ENCODE data around the gene FGR.
"Not testable (repeated sequence)": the region's sequence is repeated elsewhere in the genome, so short reads cannot be mapped to it uniquely, and the experiment has no call there.

FGR gene

DNA sequence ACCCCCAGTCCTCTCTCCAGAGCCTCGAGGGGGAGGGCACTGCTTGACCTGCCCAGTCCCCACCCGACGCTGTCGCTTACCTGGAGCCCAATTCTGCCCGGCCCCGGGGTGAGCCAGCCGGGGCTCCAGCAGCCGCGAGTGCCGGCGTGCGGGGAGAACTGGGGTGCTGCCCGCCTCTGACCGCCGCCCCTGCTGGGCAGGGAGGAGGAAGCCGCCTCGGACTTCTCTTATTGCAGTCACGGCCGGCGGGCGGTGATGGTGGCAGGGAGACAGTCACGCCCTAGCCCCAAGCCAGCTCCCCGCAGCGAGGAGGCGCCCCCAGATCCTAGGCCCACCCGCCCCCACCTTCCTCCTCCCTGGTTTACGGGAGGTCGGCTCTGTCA, at the start of gene FGR:
FGR (minus strand) TSS at position 201 of the 383 bp plus-strand sequence. CDS start 11,269 bp downstream, outside the sequence.
- DNase-seq = no peak

DNA sequence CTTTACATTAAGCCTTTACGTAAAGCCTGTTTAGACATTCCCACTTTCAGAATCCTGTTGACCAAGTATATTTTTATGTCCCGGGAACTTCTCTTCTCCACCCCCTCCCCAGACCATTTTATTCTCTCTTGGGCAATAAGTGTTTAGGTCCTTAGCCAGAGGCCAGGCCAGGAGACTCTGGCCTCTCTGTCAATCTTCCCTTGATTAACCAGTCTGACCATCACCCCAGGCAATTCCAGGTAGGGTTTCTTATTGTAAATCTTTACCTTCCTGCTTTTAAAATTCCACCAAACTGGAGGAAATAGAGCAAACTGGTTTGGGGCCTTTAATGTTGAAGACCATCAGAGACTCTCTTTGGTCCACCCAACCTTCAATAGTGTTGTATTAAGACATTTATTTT, 49.2 kb upstream of the FGR start:
- no peak for DNase-seq

DNA sequence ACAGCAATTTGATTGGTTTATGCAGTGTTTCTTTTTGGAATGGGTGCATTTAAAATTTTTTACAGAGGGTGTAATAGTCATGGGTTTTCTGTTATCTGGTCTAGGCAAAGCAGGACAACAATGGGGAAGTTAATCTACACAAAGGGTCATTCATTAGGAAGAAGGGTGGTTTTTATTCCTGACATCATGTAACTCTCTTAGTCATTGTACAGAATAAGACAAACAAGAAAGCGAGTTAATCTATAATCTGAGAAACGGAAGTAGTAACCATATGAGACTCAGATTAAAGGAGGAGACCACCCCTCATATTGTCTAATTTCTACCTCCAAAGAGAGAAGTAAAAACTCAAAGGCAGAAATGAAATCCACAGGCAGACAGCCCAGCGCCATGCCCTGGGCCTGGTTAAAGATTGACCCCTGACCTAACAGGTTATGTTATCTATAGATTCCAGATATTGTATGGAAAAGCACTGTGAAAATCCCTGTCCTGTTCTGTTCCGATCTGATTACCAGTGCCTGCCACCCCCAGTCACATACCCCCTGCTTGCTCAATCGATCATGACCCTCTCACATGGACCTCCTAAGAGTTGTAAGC, 47.5 kb upstream of the FGR start:
- DNase-seq = no peak

DNA sequence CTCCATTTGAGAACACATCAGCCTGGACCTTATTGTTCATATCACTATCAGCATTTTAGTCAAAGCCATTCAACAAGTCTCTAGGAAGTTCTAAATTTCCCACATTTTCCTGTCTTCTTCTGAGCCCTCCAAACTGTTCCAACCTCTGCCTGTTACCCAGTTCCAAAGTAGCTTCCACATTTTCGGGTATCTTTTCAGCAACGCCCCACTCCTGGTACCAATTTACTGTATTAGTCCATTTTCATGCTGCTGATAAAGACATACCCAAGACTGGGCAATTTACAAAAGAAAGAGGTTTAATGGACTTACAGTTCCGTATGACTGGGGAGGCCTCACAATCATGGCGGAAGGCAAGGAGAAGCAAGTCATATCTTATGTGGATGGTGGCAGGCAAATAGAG, 46.6 kb upstream of the FGR start:
- not testable (repeated sequence) for DNase-seq

DNA sequence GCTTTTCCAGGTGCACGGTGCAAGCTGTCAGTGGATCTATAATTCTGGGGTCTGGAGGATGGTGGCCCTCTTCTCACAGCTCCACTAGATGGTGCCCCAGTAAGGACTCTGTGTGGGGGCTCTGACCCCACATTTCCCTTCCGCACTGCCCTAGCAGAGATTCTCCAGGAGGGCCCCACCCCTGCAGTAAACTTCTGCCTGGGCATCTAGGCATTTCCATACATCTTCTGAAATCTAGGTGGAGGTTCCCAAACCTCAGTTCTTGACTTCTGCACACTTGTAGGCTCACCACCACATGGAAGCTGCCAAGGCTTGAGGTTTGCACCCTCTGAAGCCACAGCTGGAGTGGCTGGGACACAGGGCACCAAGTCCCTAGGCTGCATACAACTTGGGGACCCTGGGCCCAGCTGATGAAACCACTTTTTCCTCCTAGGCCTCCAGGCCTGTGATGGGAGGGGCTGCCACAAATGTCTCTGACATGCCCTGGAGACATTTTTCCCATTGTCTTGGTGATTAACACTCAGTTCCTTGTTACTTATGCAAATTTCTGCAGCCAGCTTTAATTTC, 45.3 kb upstream of the FGR start:
- DNase-seq = not testable (repeated sequence)

DNA sequence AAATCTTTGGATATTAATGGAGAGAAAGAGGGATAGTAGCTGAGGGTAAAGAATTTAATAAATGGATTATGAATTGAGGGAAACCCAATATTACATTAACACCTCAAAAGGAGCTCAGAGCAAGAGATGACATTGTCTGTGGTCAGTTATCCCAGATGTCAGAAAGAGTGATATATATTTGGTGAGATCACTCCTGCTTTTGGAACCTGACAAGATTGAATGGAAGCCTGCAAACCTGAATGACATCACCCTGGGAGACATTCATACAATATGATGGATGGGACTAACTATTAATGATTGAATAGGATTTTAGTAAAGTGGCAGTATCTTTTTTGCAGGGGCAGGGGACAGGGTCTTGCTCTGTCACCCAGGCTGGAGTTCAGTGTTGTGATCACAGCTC, 43.8 kb upstream of the FGR start:
- no peak for DNase-seq

DNA sequence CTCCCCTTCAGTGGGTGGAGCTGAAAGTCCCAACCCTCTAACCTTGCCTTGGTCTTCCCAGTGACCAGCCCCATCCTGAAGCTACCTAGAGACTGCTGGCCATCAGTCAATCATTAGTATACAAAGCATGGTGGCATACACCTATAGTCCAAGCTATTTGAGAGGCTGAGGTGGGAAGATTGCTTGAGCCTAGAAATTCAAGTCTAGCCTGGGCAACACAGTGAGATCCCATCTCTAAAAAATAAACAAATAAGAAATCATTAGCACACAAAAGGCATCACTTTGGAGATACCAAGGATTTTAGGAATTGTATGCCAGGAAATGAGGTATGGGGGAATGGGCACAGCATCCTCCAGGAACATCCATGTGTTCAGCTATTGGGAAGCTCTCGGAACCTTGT, 41.4 kb upstream of the FGR start:
- DNase-seq = no peak

DNA sequence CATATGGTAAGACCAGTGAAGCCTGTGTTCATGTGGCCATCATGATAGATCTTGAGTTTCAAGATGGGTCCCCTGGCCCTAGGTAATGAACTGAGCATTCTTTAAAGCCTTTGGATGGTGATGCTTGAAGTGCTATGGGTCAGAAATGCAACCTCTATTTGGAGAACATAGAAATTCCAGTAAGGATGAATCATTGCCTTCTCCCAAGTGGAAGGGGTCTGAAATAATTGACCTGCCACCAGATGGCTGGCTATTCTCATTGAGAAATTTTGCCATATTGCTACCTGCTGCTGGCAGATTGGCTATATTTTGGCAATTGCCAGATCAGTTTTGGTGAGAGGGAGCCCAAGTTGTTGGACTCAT, 37.7 kb upstream of the FGR start:
- no peak for DNase-seq

DNA sequence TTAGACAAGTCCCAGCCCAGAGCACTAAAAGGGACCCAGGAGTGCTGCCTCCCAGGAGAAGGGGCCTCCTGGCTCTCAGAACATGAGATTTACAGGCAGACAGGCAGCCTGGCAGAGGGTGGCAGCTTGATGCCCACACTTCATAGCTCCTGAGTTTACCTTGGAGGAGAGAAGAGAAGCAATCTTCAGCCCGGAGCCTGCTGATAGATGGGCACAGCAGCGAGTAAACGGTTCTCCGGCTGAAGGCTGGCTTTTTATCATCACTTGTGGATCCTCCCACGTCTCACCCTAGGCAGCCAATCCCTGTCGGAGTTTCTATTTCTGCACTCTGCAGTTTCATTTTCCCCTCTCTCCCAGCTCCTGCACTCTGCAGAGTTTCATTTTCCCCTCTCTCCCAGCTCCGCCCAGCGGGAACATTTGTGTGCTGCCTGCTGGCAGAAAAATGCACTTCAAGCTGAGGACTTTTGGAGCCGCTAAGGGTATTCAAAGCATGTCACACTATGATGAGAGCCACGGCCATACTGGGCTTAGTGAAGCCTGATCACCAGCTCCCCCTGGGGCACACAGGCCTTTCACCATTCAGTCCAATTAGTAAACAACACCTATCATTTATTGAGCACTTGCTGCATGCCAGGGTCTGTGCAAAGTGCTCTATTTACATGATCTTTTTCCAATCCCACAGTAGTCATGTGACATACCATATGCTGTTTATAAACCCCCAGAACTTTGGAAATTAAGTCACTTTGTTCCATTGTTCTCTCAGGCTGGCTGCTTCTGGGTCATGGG, 37.2 kb upstream of the FGR start, which contains the start of gene IFI6:
IFI6 (minus strand) TSS at position 229 of the 786 bp plus-strand sequence. CDS start 2,878 bp downstream, outside the sequence.
- peak; percentile 15 to 64 (median 43) for DNase-seq

DNA sequence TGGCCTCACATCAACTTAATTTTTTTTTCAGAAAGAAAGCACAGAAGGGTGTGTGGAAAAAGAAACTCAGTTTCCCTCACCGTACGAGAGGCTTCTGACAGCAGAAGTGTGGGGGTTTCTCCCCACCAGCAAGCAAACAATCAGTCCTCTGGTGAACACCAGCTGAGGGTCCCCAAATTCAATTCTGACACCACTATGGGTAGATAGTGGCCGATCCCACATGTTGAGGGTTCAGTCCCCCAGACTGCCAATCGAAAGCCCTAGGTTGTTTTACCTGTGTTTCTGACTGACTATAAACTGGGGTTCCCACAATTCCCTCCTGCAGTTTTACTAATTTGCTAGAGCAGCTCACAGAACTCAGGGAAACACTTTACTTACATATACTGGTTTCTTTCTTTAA, 34.9 kb upstream of the FGR start:
- DNase-seq = no peak

DNA sequence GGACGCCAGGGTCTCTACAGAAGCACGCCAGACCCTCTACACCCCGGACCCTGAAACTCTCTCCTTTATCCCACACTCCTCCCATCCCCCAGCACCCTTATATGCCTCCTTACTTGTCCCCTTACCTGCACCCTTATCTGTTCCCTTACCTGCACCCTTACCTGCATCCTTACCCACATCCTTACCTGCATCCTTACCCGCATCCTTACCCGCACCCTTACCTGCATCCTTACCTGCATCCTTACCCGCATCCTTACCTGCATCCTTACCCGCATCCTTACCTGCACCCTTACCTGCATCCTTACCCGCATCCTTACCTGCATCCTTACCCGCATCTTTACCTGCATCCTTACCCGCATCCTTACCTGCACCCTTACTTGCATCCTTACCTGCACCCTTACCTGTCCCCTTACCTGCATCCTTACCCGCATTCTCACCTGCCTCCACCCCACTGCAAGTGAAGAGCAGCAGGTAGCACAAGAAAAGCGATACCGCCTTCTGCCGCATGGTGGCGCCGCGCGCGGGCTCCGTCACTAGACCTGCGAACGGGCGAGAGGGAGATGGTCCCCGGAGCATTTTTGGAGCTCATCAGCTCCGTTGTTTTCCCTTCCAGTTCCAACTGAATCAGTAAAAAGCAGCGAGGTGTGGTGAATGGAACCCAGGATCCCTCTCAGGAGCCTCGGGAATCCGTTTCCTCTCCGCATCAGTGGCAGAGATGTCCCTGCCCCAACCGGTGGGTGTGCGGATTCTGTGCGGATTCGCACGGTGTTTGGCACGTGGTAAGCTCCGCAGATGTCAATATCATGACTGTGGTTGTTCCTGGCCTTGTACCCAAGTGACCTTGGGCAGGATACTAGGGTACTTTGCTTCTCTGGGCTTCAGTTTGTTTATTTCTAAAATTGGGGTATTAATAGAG, 34.1 kb upstream of the FGR start:
- peak; percentile 76 to 89 (median 84) for DNase-seq

DNA sequence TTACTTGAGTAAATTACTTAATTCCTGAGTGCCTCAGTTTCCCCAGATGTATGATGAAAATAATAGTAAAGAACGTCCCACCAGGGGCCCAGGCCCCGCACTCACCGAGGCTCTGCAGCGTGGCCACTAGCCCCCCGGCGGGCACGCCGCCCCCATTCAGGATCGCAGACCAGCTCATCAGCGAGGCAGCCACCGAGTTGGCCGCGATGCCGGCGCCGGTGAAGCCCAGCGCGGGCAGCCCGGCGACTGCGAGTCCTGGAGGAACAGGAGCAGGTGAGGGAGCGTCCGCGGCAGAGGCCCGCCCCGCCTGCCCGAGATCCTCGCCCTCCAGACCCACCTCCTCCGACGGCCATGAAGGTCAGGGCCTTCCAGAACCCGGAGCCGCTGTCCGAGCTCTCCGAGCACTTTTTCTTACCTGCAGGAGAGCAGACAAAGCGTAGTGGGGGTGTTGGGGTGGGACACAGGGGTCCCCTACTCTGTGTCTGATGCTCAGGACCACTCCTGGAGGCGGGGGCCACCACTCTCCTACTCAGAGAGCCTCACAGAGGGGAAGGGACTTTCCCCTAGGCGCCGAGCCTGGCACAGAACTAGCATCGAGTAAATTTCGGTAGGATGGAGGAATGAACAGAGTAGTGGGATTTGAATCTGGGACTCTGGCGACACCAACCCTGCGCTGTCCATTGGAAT, 33.3 kb upstream of the FGR start:
- no peak for DNase-seq

DNA sequence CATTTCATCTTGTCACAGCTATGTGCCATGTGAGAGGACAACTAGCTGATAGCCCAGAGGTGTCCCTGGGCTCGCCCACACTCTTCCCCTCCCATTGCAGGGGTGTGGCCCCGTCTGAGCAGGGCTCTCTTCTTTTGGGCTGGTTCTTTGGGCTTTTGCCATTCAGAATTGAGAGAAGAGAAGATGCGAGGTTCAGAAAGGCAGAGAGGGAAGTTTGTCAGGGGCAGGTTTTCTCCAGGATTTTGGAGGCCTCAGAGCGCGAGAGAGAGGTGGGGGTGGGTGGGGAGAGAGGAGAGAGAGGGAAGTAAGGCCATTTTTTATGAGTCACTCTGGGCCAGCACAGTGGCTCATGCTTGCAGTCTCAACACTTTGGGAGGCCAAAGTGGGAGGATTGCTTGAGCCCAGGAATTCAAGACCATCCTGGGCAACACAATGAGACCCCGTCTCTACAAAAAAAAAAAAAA, 31.8 kb upstream of the FGR start:
- no peak for DNase-seq

DNA sequence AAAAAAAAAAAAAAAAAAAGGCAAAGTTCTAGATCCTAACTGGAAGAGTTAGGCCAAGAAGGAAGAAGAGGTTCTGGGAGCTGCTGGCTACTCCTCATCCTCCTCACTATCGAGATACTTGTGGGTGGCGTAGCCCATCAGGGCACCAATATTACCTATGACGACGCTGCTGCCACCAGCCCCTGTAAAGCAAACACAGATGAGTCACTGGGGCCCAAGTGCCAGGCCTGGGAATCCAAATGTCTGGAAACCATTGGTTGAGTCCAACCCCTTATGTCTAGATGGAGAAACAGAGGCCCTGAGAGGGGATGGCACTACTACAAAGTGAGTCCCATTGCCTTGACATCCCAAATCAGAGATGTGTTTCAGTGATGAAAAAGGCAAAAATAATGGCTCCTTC, 31.3 kb upstream of the FGR start:
- no peak for DNase-seq

DNA sequence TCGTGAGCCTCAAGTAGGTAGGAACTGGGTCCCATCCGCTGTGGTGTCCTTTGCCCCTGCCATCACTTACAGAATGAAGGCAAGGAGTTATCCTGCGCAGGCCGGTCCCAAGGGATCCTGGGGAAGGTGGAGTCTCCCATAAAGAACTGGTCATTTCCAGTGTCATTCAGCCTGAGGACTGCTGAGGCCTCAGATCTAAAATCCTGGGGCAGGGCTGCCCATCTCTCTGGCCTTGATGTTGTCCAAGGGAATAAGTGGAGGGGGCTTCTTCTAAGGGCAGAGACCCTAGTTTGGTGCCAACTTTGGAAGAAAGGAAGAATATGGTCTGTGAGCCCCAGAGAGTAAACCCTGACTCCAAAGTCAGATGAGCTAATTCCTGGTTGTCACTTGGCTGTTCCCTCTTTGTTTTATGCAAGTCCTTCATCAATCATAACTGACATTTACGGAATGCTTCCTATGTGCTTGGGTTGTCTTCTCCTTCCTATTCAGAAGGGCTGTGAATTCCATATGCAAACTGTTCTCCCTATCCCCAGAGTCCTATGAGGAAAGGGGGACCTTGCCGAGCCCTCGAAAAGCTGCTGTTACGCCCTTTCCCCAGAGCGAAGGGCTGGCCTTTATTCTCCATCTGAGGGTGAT, 30.1 kb upstream of the FGR start:
- no peak for DNase-seq

DNA sequence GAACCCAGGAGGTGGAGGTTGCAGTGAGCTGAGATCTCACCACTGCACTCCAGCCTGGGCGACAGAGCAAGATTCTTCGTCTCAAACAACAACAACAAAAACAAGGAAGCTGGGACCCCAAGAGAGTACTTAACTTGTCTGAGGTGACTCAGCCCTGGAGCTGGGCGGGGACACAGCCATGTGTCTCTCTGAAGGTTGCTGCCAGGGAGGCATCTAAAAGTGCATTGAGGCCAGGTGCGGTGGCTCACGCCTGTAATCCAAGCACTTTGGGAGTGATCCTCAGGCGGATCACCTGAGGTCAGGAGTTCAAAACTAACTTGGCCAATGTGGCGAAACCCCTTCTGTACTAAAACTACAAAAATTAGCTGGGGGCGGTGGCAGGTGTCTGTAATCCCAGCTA, 29.3 kb upstream of the FGR start:
- no peak for DNase-seq

DNA sequence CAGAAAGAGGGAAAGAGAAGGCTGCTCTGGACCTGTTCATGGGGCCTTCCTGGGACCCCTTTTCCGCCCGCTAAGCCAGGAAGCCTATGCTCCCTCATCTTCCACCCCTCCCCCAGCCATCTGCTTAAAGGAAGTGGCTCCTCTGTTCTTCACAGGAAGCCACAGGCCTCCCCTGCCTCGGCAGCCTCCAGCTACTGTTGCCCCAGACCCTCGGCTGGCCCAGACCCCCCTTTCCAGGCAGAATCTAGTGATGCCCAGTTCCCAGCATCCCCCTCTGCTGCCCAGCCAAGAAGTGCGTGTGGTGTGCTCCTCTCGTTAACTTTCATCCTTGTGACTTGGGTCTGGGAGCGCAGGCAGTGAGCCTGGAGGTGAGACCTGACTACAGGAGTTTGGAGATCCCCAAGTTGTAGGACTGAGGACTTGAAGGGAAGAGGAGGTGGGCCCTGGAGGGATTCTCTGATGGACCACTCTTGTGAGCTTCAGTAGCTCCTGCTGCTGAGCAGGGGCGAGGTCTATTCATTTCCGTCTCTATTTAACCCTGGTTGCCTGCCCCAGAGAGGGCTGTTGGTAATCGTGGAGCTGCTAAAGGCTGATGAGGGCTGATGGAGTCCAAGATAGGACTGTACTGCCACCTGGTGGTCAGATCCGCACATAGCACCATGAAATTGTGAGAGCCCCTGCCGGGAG, 27.9 kb upstream of the FGR start:
- DNase-seq = peak; percentile 82 to 91 (median 86)

DNA sequence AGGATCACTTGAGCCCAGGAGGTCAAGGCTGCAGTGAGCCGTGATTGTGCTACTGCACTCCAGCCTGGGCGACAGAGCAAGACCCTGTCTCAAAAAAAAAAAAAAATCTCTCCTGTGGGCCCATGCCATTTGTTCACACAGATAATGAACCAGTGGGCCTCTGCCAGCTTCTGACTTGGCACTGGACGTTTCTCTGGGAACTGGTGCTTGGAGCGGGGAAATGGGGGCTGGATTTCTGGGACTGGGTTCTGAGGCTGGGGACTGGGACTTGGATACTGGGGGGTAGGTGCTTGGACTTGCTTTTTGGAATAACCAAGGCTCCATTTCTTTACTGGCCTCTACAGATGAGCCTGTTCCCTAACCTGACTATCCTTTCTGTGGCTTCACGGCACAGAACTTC, 27.3 kb upstream of the FGR start:
- DNase-seq = no peak

DNA sequence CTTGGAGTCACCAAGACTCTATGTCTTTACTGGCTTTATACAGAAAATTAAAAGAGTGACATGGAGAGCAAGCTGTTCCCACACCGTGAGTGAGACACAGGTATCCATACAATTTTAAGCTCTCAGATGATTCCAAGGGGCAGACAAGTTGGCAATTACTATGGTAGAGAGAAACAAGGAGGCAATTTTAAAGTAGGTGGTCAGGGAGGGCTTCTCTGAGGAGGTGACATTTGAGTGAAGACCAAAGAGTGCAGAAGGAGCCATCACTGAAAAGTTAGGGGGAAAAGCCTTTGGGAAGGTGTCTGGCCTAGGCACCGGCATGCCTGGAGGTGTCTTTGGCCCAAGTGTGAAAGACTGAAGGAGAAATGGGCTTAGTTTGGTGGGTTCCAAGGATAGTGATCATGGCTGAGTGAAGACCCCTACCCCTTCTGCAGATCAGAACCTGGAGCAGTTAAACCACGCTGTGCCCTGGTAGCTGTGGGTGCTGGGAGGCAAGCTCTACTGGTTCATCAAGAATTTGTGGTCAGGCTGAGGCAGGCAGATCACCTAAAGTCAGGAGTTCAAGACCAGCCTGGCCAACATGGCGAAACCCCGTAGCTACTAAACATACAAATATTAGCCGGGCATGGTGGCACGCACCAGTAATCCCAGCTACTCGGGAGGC, 26.6 kb upstream of the FGR start:
- DNase-seq = no peak

DNA sequence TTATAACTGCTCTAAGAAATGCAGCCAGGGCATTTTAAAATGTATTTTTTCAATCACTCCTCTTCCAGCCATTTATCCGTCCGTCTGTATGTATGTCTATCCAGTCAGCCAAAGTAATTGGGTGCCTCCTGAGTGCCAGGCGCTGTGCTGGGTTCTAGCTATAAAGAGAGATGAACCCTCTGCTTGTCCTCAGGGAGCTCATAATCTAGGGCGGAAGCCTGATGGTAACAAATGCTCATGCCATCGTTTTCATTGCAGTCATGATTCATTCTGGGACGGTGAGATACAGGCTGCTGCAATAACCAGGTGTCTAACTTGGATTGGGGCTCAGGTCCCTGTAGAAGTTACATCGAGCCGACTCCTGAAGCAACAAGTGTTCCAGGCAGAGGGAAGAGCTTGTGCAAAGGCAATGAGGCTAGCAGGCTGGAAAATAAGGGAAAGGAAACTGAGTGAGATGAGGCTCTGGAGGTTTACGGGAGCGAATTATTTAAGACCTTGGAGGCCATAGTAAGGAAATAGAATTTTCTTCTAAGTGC, 25.4 kb upstream of the FGR start:
- no peak for DNase-seq

Measured in activated naive CD4-positive, alpha-beta T cell (primary cell).